Measurements from ENCODE around the gene ZMYM3.

GRCh38 chrX:71241301-71241700 is 12.6 kb downstream of the ZMYM3 start:
- TF ChIP-seq CTCF (IDR thresholded peaks at IDR 0.05) (no peak), EP300 (IDR thresholded peaks at IDR 0.05) (no peak)
